Lung (tissue), 12 donors: ENCODE data around the gene CTTNBP2NL. TPM values are rescaled to one million over a fixed set of nuclear protein-coding genes. Genes with fewer than 3 reads are reported as not detected.

ENCODE experiments used
- ATAC-seq: fragments of 200-7000 bp; cut with Tn5 transposase; one replicate; pipeline ENCODE4 v1.9.1; 2020; ENCODE audit warnings: moderate number of reproducible peaks; ENCODE audit not compliant: insufficient read depth, low FRiP score
- DNase-seq, 3 donors: peaks; one replicate each; pipeline ENCODE4 v3.0.0-alpha.2; 2013 to 2017
- H3K27ac ChIP-seq, 2 donors: one replicate each; pipeline ENCODE4 v1.5.1; 2013; ENCODE audit warnings: mild to moderate bottlenecking in 2 of 2, moderate library complexity in 2 of 2, control low read depth in 1 of 2, inconsistent platforms in 1 of 2, low read depth in 1 of 2, low read length in 1 of 2
- H3K27me3 ChIP-seq, 3 donors: one replicate each; pipeline ENCODE4 v1.5.1; 2013; ENCODE audit warnings: low read length in 2 of 3; ENCODE audit not compliant: control insufficient read depth in 3 of 3, insufficient read depth in 3 of 3
- H3K36me3 ChIP-seq, 4 donors: one replicate each; pipeline ENCODE4 v1.5.1; 2013; ENCODE audit warnings: low read length in 4 of 4, mild to moderate bottlenecking in 1 of 4, moderate library complexity in 1 of 4; ENCODE audit not compliant: control insufficient read depth in 4 of 4, insufficient read depth in 4 of 4
- H3K4me1 ChIP-seq, 5 donors: one replicate each; pipeline ENCODE4 v1.5.1; 2013; ENCODE audit warnings: low read length in 5 of 5, mild to moderate bottlenecking in 2 of 5, moderate library complexity in 1 of 5; ENCODE audit not compliant: control insufficient read depth in 5 of 5, insufficient read depth in 5 of 5
- H3K4me3 ChIP-seq: one replicate; pipeline ENCODE4 v1.5.1; 2013; ENCODE audit warnings: mild to moderate bottlenecking, control low read depth, moderate library complexity
- H3K9ac ChIP-seq, 2 donors: one replicate each; pipeline ENCODE4 v1.5.1; 2013; ENCODE audit warnings: low read length in 2 of 2, control low read depth in 1 of 2; ENCODE audit not compliant: insufficient read depth in 1 of 2
- H3K9me3 ChIP-seq, 4 donors: one replicate each; pipeline ENCODE4 v1.5.1; 2013; ENCODE audit warnings: low read length in 3 of 4, mild to moderate bottlenecking in 1 of 4, moderate library complexity in 1 of 4; ENCODE audit not compliant: control insufficient read depth in 4 of 4, insufficient read depth in 3 of 4
- CTCF ChIP-seq: IDR thresholded peaks from 2 replicates; pipeline ENCODE4 v1.5.1; 2012; ENCODE audit warnings: mild to moderate bottlenecking; ENCODE audit errors: control extremely low read depth, extremely low read depth
- WGBS, 2 donors: extraction: QIAGEN DNeasy Blood & Tissue Kit; methylation state at CpG; one replicate each; pipeline ENCODE4 v1.1.7; 2013; 5-methylcytosine and 5-hydroxymethylcytosine counted together
- polyA plus RNA-seq, 2 donors: library from polyadenylated mRNA; stranded (reverse); fragments of 200-250 nt; gene quantifications; one replicate each; pipeline ENCODE4 v1.2.1, GENCODE V29; 2013
- total RNA-seq, 2 donors: library from RNA; depleted of rRNA in 1 of 2; stranded (reverse); fragments of >200 nt in 1 of 2; gene quantifications; one replicate each; pipeline ENCODE4 v1.2.1, GENCODE V29; 2014 to 2021
- donor health status: control.
- donor health status: control.
- donor health status: Bipolar disorder and iron deficiency.
- donor health status: healthy.
- donor health status: DM: yes; HTN: yes; CAD: no.

Gene CTTNBP2NL
- total and polyA plus RNA-seq, 4 donors = 9.0 to 38.5 (median 17.0) TPM

DNA sequence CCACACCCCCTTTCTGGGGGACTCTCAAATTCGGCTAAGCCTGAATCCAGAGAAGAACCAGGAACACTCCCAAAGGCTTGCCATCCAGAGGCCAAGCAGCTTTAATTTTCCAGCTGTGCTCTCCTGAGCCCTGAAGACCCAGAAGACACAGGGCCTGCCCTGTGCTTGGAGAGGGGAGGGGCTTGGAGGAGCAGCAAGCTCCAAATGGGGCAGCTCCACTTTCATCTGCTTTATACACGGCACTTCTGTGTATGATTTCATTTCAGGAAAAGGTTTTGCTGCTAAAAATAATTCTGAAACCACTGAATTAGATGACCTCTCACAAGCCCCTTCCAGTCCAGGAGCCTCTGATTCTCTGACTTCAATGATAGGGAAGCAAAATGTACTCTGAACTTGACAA, 39.2 kb upstream of the CTTNBP2NL start:
- H3K4me1 ChIP-seq = peaks cover 0 to 2% (median 0%) of the 10 kb centered on the region in 5 donors
- peaks cover 0 to 2% (median 0%) of the 10 kb centered on the region in 4 donors for H3K9me3 ChIP-seq
- no peak overlapping the region for H3K4me3 ChIP-seq
- peaks cover 0 to 4% (median 0%) of the 10 kb centered on the region in 3 donors for H3K27me3 ChIP-seq
- H3K9ac ChIP-seq = no peak overlapping the region
- no peak for ATAC-seq
- TF ChIP-seq CTCF = no peak
- H3K27ac ChIP-seq = no peak overlapping the region
- no peak for DNase-seq
- 46 to 52% methylated on average over 2 of the region's 2 CpGs for WGBS, 2 donors
- H3K36me3 ChIP-seq = no peaks in the 10 kb centered on the region

- DNase-seq (no peak), ATAC-seq (no peak)
- Histone ChIP-seq H3K27ac (peak overlapping the region in 1 of 2 donors; percentile 27), H3K9me3 (peaks cover 0 to 2% (median 0%) of the 10 kb centered on the region in 4 donors), H3K4me3 (no peak overlapping the region), H3K4me1 (peaks cover 0 to 2% (median 0%) of the 10 kb centered on the region in 5 donors), H3K27me3 (peaks cover 0 to 4% (median 0%) of the 10 kb centered on the region in 3 donors), H3K9ac (no peak overlapping the region), H3K36me3 (no peaks in the 10 kb centered on the region)
- no peak for TF ChIP-seq CTCF
- 73 to 75% methylated on average over 6 of the region's 6 CpGs for WGBS, 2 donors
These were observed 38.5 kb upstream of the CTTNBP2NL start for GRCh38 chr1:112357467-112357866.

- 80 to 84% methylated on average over 8 of the region's 8 CpGs for WGBS, 2 donors
- H3K9me3 ChIP-seq = peaks cover 0 to 2% (median 0%) of the 10 kb centered on the region in 4 donors
- H3K36me3 ChIP-seq = no peaks in the 10 kb centered on the region
- TF ChIP-seq CTCF = no peak
- peaks cover 0 to 2% (median 0%) of the 10 kb centered on the region in 5 donors for H3K4me1 ChIP-seq
- DNase-seq = no peak
- peaks cover 0 to 4% (median 0%) of the 10 kb centered on the region in 3 donors for H3K27me3 ChIP-seq
- H3K4me3 ChIP-seq = no peak overlapping the region
- H3K9ac ChIP-seq = no peak overlapping the region
- no peak overlapping the region for H3K27ac ChIP-seq
- ATAC-seq = no peak
These were observed 37.8 kb upstream of the CTTNBP2NL start for GRCh38 chr1:112358061-112358770.
